Natural killer cell (primary cell): ENCODE data around the gene SSRP1. TPM values are rescaled to one million over a fixed set of nuclear protein-coding genes. Genes with fewer than 3 reads are reported as not detected.

Experiments
- ATAC-seq, 3 donors: fragments of 150-1000 bp in 2 of 3; fragments of 200-7000 bp in 1 of 3; cut with Tn5 transposase; 1 replicate in 1 of 3; 2 replicates in 2 of 3; pipeline ENCODE4 v1.10.0; 2021; ENCODE audit warnings: mild to moderate bottlenecking in 2 of 3, moderate library complexity in 2 of 3
- DNase-seq, 2 donors: peaks; one replicate each; pipeline versions ENCODE4 v3.0.0 to v3.0.0-alpha.2; 2013 to 2021; ENCODE audit warnings: mixed read lengths in 1 of 2
- H3K27ac ChIP-seq: one replicate; pipeline ENCODE4 v1.5.1; 2013; ENCODE audit warnings: mild to moderate bottlenecking, low read length
- H3K27me3 ChIP-seq: one replicate; pipeline ENCODE4 v1.6.1; 2013; ENCODE audit warnings: low read length; ENCODE audit not compliant: control insufficient read depth, insufficient read depth
- H3K36me3 ChIP-seq: one replicate; pipeline ENCODE4 v1.6.1; 2013; ENCODE audit warnings: low read length; ENCODE audit not compliant: control insufficient read depth, insufficient read depth
- H3K4me1 ChIP-seq: one replicate; pipeline ENCODE4 v1.6.1; 2013; ENCODE audit warnings: low read length; ENCODE audit not compliant: control insufficient read depth, insufficient read depth
- H3K4me3 ChIP-seq: one replicate; pipeline ENCODE4 v1.5.1; 2013; ENCODE audit warnings: low read length
- H3K9me3 ChIP-seq: one replicate; pipeline ENCODE4 v1.6.1; 2013; ENCODE audit warnings: low read length; ENCODE audit not compliant: control insufficient read depth, insufficient read depth
- H3K27ac Mint-ChIP-seq, 2 donors: one replicate each; pipeline ENCODE4 v1.8.0; 2022; ENCODE audit warnings: mild to moderate bottlenecking in 2 of 2, mixed read lengths in 2 of 2, moderate library complexity in 1 of 2
- H3K27me3 Mint-ChIP-seq, 2 donors: one replicate each; pipeline ENCODE4 v1.8.0; 2022; ENCODE audit warnings: low read depth in 2 of 2, mixed read lengths in 2 of 2
- H3K36me3 Mint-ChIP-seq: one replicate; pipeline ENCODE4 v1.8.0; 2022; ENCODE audit warnings: mixed read lengths
- H3K4me1 Mint-ChIP-seq, 2 donors: one replicate each; pipeline ENCODE4 v1.8.0; 2022; ENCODE audit warnings: mixed read lengths in 2 of 2
- H3K4me3 Mint-ChIP-seq: one replicate; pipeline ENCODE4 v1.8.0; 2022; ENCODE audit warnings: mild to moderate bottlenecking, moderate library complexity, mixed read lengths
- H3K9me3 Mint-ChIP-seq, 2 donors: one replicate each; pipeline ENCODE4 v1.8.0; 2022; ENCODE audit warnings: mixed read lengths in 2 of 2
- WGBS: methylation state at CpG from one replicate; pipeline ENCODE4 v1.1.7; 2013; ENCODE audit warnings: missing lambda C conversion rate; ENCODE audit not compliant: insufficient coverage; 5-methylcytosine and 5-hydroxymethylcytosine counted together
- intact Hi-C: fragments of 100-400 bp; cut with micrococcal nuclease; formaldehyde crosslinking; loops from one replicate; pipeline ENCODE4 v1.14.2; 2022
- total RNA-seq, 4 donors: library from RNA; stranded (reverse); fragments of 120-200 nt in 1 of 4; gene quantifications; one replicate each; pipeline versions ENCODE4 v1.2.3 to v1.2.4, GENCODE V29; 2013 to 2022
- TF ChIP-seq, protein P1 (sequence below): fragments of 200-600 bp; IDR thresholded peaks from one replicate; pipeline ENCODE4 v1.8.0; 2022; ENCODE audit warnings: antibody characterized with exemption

The SSRP1 gene
- total RNA-seq, 3 donors from 2014 or later (not counting 1 experiment from before 2014, with no cell fraction given): 45.5 to 50.0 (median 47.1) TPM

DNA sequence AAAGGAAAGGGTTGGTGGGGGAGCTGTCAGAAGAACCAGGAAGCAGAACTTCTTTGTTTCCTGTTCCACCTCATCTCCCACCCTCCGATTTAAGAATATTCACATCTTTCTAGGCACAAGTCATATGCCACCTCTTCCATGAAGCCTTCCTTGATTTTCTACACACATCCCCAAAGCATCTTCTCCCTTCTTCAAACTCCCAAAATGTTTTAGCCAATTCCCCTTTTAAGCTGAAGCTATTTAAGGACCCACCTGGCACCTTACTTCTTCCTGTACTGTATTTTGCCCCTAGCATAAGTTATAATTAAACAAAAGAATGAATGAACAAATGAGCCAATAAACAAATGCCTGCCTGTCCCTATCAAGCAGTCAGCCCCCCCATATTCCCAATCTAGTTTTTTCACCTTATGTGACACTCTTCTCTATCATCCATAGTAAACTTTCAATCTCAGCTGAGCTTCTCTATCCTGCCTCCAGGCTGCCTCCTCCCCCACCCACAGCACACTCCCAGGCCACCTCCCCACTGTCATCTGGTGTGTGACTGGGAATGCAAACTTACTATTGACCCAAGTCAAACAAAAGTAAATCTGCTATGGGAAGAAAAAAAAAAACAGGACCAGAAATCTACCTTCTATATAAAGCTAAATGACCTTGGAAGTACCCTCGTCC is 14.8 kb downstream of the SSRP1 start:
- Histone ChIP-seq H3K9me3 (no peaks in the 10 kb centered on the region), H3K4me1 (peaks cover 14% of the 10 kb centered on the region), H3K4me3 (no peak overlapping the region), H3K27ac (no peak overlapping the region), H3K27me3 (no peaks in the 10 kb centered on the region), H3K36me3 (no peaks in the 10 kb centered on the region)
- 96% methylated on average over 2 of the region's 2 CpGs for WGBS
- H3K4me3 Mint-ChIP-seq: no peak overlapping the region
- H3K36me3 Mint-ChIP-seq: no peaks in the 10 kb centered on the region
- H3K27ac Mint-ChIP-seq: peak overlapping the region in 1 of 2 donors; percentile 0
- intact Hi-C loops: no loop called here
- TF ChIP-seq, protein P1, sequence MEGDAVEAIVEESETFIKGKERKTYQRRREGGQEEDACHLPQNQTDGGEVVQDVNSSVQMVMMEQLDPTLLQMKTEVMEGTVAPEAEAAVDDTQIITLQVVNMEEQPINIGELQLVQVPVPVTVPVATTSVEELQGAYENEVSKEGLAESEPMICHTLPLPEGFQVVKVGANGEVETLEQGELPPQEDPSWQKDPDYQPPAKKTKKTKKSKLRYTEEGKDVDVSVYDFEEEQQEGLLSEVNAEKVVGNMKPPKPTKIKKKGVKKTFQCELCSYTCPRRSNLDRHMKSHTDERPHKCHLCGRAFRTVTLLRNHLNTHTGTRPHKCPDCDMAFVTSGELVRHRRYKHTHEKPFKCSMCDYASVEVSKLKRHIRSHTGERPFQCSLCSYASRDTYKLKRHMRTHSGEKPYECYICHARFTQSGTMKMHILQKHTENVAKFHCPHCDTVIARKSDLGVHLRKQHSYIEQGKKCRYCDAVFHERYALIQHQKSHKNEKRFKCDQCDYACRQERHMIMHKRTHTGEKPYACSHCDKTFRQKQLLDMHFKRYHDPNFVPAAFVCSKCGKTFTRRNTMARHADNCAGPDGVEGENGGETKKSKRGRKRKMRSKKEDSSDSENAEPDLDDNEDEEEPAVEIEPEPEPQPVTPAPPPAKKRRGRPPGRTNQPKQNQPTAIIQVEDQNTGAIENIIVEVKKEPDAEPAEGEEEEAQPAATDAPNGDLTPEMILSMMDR: no peak
- no peak for ATAC-seq
- peaks cover 8 to 32% of the 10 kb centered on the region in 2 donors for H3K4me1 Mint-ChIP-seq
- H3K9me3 Mint-ChIP-seq: no peaks in the 10 kb centered on the region
- DNase-seq: no peak
- H3K27me3 Mint-ChIP-seq: no peaks in the 10 kb centered on the region

DNA sequence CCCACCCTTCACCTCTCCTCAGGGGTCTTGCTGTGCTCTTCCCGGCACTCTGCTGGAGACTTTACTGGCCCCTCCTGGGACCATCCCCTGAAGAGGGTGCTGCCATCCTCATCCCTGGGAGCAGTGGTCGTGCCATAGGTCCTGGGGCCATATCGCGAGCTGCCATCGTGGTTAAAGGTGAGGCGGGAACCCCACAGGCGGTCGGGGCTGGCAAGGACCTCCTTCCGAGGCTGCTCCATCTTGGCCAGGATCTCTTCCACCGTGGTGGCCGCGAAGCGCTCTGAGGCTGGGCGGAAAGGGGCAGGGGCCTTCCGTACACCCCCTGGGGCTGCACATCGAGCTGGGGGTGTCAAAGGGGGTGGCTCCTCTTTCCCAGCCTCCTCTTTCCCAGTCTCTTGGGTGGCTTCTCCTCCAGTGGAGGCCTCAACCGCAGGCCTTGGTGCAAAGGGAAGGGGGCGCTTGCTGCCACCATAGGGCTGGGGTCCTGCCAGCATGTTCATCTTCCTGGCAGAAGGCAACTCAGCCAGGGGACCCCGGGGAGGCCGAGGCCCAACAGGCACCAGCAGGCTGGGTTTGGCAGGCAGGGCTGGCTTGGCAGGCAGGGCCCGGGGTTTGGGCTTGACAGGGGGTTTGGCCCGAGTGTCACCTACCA is 15.5 kb downstream of the SSRP1 start:
- Mint-ChIP-seq H3K9me3 (no peaks in the 10 kb centered on the region), H3K4me3 (no peak overlapping the region), H3K27me3 (no peaks in the 10 kb centered on the region), H3K36me3 (no peaks in the 10 kb centered on the region), H3K4me1 (peaks cover 1 to 25% of the 10 kb centered on the region in 2 donors), H3K27ac (no peak overlapping the region)
- Histone ChIP-seq H3K27ac (no peak overlapping the region), H3K9me3 (no peaks in the 10 kb centered on the region), H3K4me1 (peaks cover 13% of the 10 kb centered on the region), H3K36me3 (no peaks in the 10 kb centered on the region), H3K27me3 (no peaks in the 10 kb centered on the region), H3K4me3 (no peak overlapping the region)
- DNase-seq (no peak), ATAC-seq (no peak)
- TF ChIP-seq, protein P1: no peak
- intact Hi-C loops: no loop called here
- WGBS: 96% methylated on average over 22 of the region's 22 CpGs

DNA sequence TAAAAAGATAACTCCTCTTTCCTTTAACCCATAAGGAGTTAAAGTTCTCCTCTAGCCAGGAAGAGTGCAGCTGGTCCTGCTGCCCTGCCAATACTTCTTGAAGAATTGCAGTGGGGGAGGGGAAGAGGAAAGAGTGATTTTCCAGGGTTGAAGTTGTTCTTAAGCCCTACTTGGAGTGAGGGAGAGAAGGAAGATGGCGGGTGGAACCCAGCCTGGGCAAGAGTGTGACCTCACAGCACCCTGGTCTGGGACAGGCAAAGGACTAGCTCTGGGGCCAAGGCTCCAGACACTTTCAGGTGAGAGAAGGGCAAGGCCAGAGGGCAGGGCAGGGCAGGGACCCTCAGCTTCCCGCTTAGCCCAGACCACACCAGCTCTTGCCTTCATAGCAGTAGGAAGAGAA is 17.5 kb downstream of the SSRP1 start:
- no peaks in the 10 kb centered on the region for H3K27me3 ChIP-seq

More for the DNA sequence above, 17.5 kb downstream of the SSRP1 start:
- intact Hi-C loops: no loop called here
- Histone ChIP-seq H3K36me3 (no peaks in the 10 kb centered on the region), H3K9me3 (no peaks in the 10 kb centered on the region), H3K27ac (no peak overlapping the region), H3K4me3 (no peak overlapping the region), H3K4me1 (peaks cover 7% of the 10 kb centered on the region)
- H3K4me1 Mint-ChIP-seq: peaks cover 0 to 11% of the 10 kb centered on the region in 2 donors
- no peak overlapping the region for H3K27ac Mint-ChIP-seq
- DNase-seq: no peak
- WGBS: 84% methylated on average over 2 of the region's 2 CpGs
- TF ChIP-seq, protein P1: no peak
- H3K36me3 Mint-ChIP-seq: no peaks in the 10 kb centered on the region
- ATAC-seq: no peak
- H3K27me3 Mint-ChIP-seq: no peaks in the 10 kb centered on the region
- no peaks in the 10 kb centered on the region for H3K9me3 Mint-ChIP-seq
- H3K4me3 Mint-ChIP-seq: no peak overlapping the region
